B cell (primary cell): ENCODE data around the gene KLHL3. TPM values are rescaled to one million over a fixed set of nuclear protein-coding genes. Genes with fewer than 3 reads are reported as not detected.

ENCODE experiments used
- ATAC-seq: fragments of 200-7000 bp; cut with Tn5 transposase; one replicate; pipeline ENCODE4 v1.10.0; 2021; ENCODE audit warnings: low read depth, mild to moderate bottlenecking, moderate number of reproducible peaks, moderate library complexity
- CTCF ChIA-PET: fragments of 350-600 bp; sonication (Branson Sonifier 250); formaldehyde crosslinking; loops from one replicate; lab custom pipeline; 2021; ENCODE audit warnings: antibody characterized with exemption, inconsistent platforms; lab: Charles Lee
- POLR2A ChIA-PET: fragments of 350-600 bp; sonication (Branson Sonifier 250); formaldehyde crosslinking; loops from one replicate; lab custom pipeline; 2021; ENCODE audit warnings: antibody characterized with exemption; lab: Charles Lee
- DNase-seq: peaks from one replicate; pipeline ENCODE4 v3.0.0; 2013
- H2AFZ ChIP-seq: 2 replicates; pipeline ENCODE4 v1.6.1; 2012; ENCODE audit warnings: mild to moderate bottlenecking, low read depth, low read length; ENCODE audit not compliant: insufficient read depth, poor library complexity, severe bottlenecking
- H3K27ac ChIP-seq, 2 donors: 1 replicate in 1 of 2; 2 replicates in 1 of 2; pipeline ENCODE4 v1.5.1; 2012 to 2013; ENCODE audit warnings: low read length in 2 of 2, mild to moderate bottlenecking in 2 of 2, moderate library complexity in 1 of 2
- H3K27me3 ChIP-seq, 4 experiments: fragments of 200-600 bp in 1 of 4; sonication (generic) in 1 of 4; replicated peaks in 1 of 4; 1 replicate in 2 of 4; 2 replicates in 2 of 4; pipeline versions ENCODE4 v1.6.1 to v1.7.0; 2013 to 2016; ENCODE audit warnings: low read length in 3 of 4, mild to moderate bottlenecking in 2 of 4, mixed read lengths in 1 of 4, moderate library complexity in 1 of 4; ENCODE audit not compliant: insufficient read depth in 4 of 4, control insufficient read depth in 3 of 4; ENCODE audit errors: control extremely low read depth in 1 of 4
- H3K36me3 ChIP-seq, 2 experiments: replicated peaks in 1 of 2; 1 replicate in 1 of 2; 2 replicates in 1 of 2; pipeline versions ENCODE4 v1.6.1 to v1.7.1; 2013; ENCODE audit warnings: low read length in 1 of 2; ENCODE audit not compliant: insufficient read depth in 2 of 2, control insufficient read depth in 1 of 2; ENCODE audit errors: control extremely low read depth in 1 of 2, extremely low read depth in 1 of 2
- H3K4me1 ChIP-seq, 2 donors: fragments of 200-600 bp in 1 of 2; sonication (generic) in 1 of 2; 1 replicate in 1 of 2; 2 replicates in 1 of 2; pipeline versions ENCODE4 v1.5.1 to v1.6.1; 2013 to 2017; ENCODE audit warnings: low read length in 2 of 2; ENCODE audit not compliant: control insufficient read depth in 2 of 2, insufficient read depth in 2 of 2
- H3K4me2 ChIP-seq: replicated peaks from 2 replicates; pipeline ENCODE3; 2012; ENCODE audit warnings: mild to moderate bottlenecking, low read depth, low read length; ENCODE audit not compliant: poor library complexity, severe bottlenecking
- H3K4me3 ChIP-seq, 5 experiments: fragments of 200-600 bp in 1 of 5; sonication (generic) in 1 of 5; 1 replicate in 3 of 5; 2 replicates in 2 of 5; pipeline versions ENCODE4 v1.5.1 to v1.7.0; 2011 to 2016; ENCODE audit warnings: low read length in 4 of 5, mild to moderate bottlenecking in 4 of 5, low read depth in 2 of 5, control low read depth in 1 of 5, moderate library complexity in 1 of 5; ENCODE audit not compliant: insufficient read depth in 1 of 5; ENCODE audit errors: control extremely low read depth in 1 of 5, extremely low read depth in 1 of 5
- H3K79me2 ChIP-seq: fragments of 200-600 bp; sonication (generic); one replicate; pipeline ENCODE4 v1.6.0; 2016; ENCODE audit warnings: low read length; ENCODE audit not compliant: control insufficient read depth, insufficient read depth
- H3K9ac ChIP-seq: fragments of 200-600 bp; sonication (generic); 2 replicates; pipeline ENCODE4 v1.6.1; 2017; ENCODE audit warnings: mild to moderate bottlenecking, low read length, moderate library complexity
- H3K9me3 ChIP-seq, 3 donors: one replicate each; pipeline versions ENCODE4 v1.6.1 to v1.7.1; 2013; ENCODE audit warnings: low read length in 2 of 3; ENCODE audit not compliant: control insufficient read depth in 2 of 3, insufficient read depth in 1 of 3; ENCODE audit errors: control extremely low read depth in 1 of 3
- H4K20me1 ChIP-seq: 2 replicates; pipeline ENCODE4 v1.6.0; 2012; ENCODE audit warnings: mild to moderate bottlenecking, low read length; ENCODE audit not compliant: insufficient read depth, control insufficient read depth, poor library complexity, severe bottlenecking
- H3K27ac Mint-ChIP-seq: one replicate; pipeline ENCODE4 v1.8.0; 2021; ENCODE audit warnings: mixed read lengths
- H3K27me3 Mint-ChIP-seq: one replicate; pipeline ENCODE4 v1.8.0; 2021; ENCODE audit warnings: mixed read lengths
- H3K4me1 Mint-ChIP-seq: one replicate; pipeline ENCODE4 v1.8.0; 2021; ENCODE audit warnings: mixed read lengths
- H3K4me3 Mint-ChIP-seq: one replicate; pipeline ENCODE4 v1.8.0; 2021; ENCODE audit warnings: mixed read lengths
- H3K9me3 Mint-ChIP-seq: one replicate; pipeline ENCODE4 v1.8.0; 2022; ENCODE audit warnings: mixed read lengths; ENCODE audit not compliant: insufficient read depth
- EZH2 ChIP-seq: IDR thresholded peaks from 2 replicates; pipeline ENCODE4 v1.6.1; 2012; ENCODE audit warnings: borderline replicate concordance, low read depth, mild to moderate bottlenecking, moderate library complexity, low read length; ENCODE audit not compliant: insufficient read depth, poor library complexity, severe bottlenecking
- WGBS: methylation state at CpG from one replicate; pipeline ENCODE4 v1.1.5; 2013; ENCODE audit warnings: missing lambda C conversion rate; ENCODE audit not compliant: insufficient coverage; 5-methylcytosine and 5-hydroxymethylcytosine counted together
- intact Hi-C: fragments of 100-400 bp; cut with micrococcal nuclease; formaldehyde crosslinking; loops from one replicate; pipeline ENCODE4 v1.10.0; 2022
- polyA plus RNA-seq: library from polyadenylated mRNA; depleted of rRNA; stranded (reverse); fragments of >200 nt; gene quantifications from 2 replicates; pipeline ENCODE4 v1.2.3, GENCODE V29; 2012
- total RNA-seq, 2 donors: library from RNA; stranded (reverse); fragments of 120-200 nt in 1 of 2; gene quantifications; 1 replicate in 1 of 2; 2 replicates in 1 of 2; pipeline versions ENCODE4 v1.2.3 to v1.2.4, GENCODE V29; 2013 to 2022
- TF ChIP-seq, protein P1 (sequence below): fragments of 200-600 bp; IDR thresholded peaks from one replicate; pipeline ENCODE4 v1.8.0; 2022; ENCODE audit warnings: antibody characterized with exemption, mild to moderate bottlenecking

Gene KLHL3
- total and polyA plus RNA-seq, 2 donors (not counting 1 experiment from before 2014, with no cell fraction given) = 3.3 to 4.5 TPM

DNA sequence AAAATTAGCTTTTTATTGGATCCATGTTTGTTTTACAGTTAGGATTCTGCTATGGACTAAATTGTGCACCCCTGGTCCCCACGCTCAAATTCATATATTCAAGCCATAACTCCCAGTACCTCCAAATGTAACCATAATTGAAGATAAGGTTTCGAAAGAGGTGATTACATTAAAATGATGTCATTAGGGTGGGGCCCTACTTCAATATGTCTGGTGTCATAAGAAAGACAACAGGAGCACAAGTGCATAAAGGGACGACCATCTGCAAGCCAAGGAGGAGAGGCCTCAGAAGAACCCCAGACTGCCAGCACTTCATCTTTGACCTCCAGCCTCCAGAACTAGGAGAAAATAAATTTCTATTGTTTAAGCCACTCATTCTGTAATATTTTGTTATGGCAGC, 25.7 kb upstream of the KLHL3 start:
- no peaks in the 10 kb centered on the region for H3K9me3 Mint-ChIP-seq
- Histone ChIP-seq H3K4me2 (no peak overlapping the region), H2AFZ (no peak overlapping the region), H3K36me3 (no peaks in the 10 kb centered on the region), H3K9me3 (peaks cover 0 to 2% (median 0%) of the 10 kb centered on the region in 3 donors), H3K4me3 (no peak overlapping the region), H3K9ac (no peak overlapping the region), H3K79me2 (no peaks in the 10 kb centered on the region), H3K27ac (no peak overlapping the region), H3K4me1 (no peaks in the 10 kb centered on the region), H4K20me1 (no peaks in the 10 kb centered on the region), H3K27me3 (no peaks in the 10 kb centered on the region)
- no peak overlapping the region for H3K27ac Mint-ChIP-seq
- intact Hi-C loops = no loop called here
- CTCF ChIA-PET = interaction anchor here (1.2 to 2.4 kb wide), 2 partner anchors 10 to 111 kb away, joined by 3 to 10 read pairs; no protein-coding TSS in a partner anchor
- no peaks in the 10 kb centered on the region for H3K4me1 Mint-ChIP-seq
- TF ChIP-seq, protein P1, sequence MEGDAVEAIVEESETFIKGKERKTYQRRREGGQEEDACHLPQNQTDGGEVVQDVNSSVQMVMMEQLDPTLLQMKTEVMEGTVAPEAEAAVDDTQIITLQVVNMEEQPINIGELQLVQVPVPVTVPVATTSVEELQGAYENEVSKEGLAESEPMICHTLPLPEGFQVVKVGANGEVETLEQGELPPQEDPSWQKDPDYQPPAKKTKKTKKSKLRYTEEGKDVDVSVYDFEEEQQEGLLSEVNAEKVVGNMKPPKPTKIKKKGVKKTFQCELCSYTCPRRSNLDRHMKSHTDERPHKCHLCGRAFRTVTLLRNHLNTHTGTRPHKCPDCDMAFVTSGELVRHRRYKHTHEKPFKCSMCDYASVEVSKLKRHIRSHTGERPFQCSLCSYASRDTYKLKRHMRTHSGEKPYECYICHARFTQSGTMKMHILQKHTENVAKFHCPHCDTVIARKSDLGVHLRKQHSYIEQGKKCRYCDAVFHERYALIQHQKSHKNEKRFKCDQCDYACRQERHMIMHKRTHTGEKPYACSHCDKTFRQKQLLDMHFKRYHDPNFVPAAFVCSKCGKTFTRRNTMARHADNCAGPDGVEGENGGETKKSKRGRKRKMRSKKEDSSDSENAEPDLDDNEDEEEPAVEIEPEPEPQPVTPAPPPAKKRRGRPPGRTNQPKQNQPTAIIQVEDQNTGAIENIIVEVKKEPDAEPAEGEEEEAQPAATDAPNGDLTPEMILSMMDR = no peak
- TF ChIP-seq EZH2 = no peak
- H3K4me3 Mint-ChIP-seq = no peak overlapping the region
- ATAC-seq (no peak), DNase-seq (no peak)
- no CpG with 5 or more reads among the region's 3 CpGs for WGBS
- no peaks in the 10 kb centered on the region for H3K27me3 Mint-ChIP-seq
- POLR2A ChIA-PET = no interaction called here

DNA sequence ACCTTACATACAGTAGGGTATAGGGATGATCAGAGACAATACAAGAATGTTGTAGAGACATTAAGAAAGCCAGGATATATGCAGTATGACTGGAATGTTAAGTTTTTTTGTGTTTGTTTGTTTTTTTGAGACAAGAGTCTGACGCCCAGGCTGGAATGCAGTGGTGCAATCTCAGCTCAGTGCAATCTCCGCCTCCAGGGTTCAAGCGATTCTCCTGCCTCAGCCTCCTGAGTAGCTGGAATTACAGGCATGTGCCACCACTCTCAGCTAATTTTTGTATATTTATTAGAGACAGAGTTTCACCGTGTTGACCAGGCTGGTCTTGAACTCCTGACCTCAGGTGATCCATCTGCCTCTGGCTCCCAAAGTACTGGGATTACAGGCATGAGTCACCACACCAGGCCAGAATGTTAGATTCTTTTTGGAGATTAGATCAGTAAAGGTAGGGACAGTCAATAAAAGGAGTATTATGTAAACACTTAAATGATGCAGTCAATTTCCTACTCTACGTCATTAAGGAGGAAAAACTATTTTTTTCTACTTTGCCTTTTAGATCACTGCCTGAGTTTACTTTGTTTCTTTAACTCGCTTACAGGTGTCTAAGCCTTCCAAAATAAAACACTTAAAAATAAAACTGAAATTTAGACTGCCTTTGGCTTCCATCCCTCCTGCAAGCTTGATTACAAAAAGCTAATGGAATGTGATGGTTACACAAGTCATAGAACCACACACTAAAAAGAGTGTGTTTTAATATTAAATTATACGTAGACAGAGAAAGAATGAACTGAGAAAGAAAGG, 25.0 kb upstream of the KLHL3 start:
- Mint-ChIP-seq H3K27me3 (no peaks in the 10 kb centered on the region), H3K9me3 (no peaks in the 10 kb centered on the region), H3K4me1 (no peaks in the 10 kb centered on the region), H3K27ac (no peak overlapping the region), H3K4me3 (no peak overlapping the region)
- Histone ChIP-seq H3K27ac (no peak overlapping the region), H3K4me2 (no peak overlapping the region), H3K27me3 (no peaks in the 10 kb centered on the region), H3K4me1 (no peaks in the 10 kb centered on the region), H3K36me3 (no peaks in the 10 kb centered on the region), H3K9me3 (no peaks in the 10 kb centered on the region), H3K4me3 (no peak overlapping the region), H4K20me1 (no peaks in the 10 kb centered on the region), H3K79me2 (no peaks in the 10 kb centered on the region), H2AFZ (no peak overlapping the region), H3K9ac (no peak overlapping the region)
- TF ChIP-seq, protein P1 = no peak
- TF ChIP-seq EZH2 = no peak
- CTCF ChIA-PET = interaction anchor here (1.2 to 2.4 kb wide), 2 partner anchors 9 to 110 kb away, joined by 3 to 10 read pairs; no protein-coding TSS in a partner anchor
- no peak for DNase-seq
- WGBS = 100% methylated on average over 2 of the region's 7 CpGs
- intact Hi-C loops = no loop called here
- ATAC-seq = no peak
- POLR2A ChIA-PET = no interaction called here
